ENCODE measurements around the gene NKG7.
"Not testable (repeated sequence)": the region's sequence is repeated elsewhere in the genome, so short reads cannot be mapped to it uniquely, and the experiment has no call there.

NKG7 gene

GRCh38 chr19:51372649-51373504, at the start of gene NKG7:
Gene NKG7, minus strand, starts transcription at chr19:51372654. Its CDS starts 119 bp downstream, at chr19:51372535.
- no peak for DNase-seq

- no peak for DNase-seq
These were observed 49.6 kb upstream of the NKG7 start for GRCh38 chr19:51422053-51422448.

GRCh38 chr19:51421229-51422052, 49.0 kb upstream of the NKG7 start:
- DNase-seq, result no peak

GRCh38 chr19:51420511-51420910, 48.1 kb upstream of the NKG7 start:
- DNase-seq, result not testable (repeated sequence)

- DNase-seq, result no peak
These were observed 46.3 kb upstream of the NKG7 start for GRCh38 chr19:51418707-51419106.

- DNase-seq, result no peak
These were observed 45.3 kb upstream of the NKG7 start for GRCh38 chr19:51417810-51418157.

- no peak for DNase-seq
These were observed 44.8 kb upstream of the NKG7 start, which contains the start of gene SIGLEC10 for GRCh38 chr19:51417107-51417809. Gene SIGLEC10, minus strand, starts transcription at chr19:51417642. Its CDS starts 61 bp downstream, at chr19:51417581.

- not testable (repeated sequence) for DNase-seq
These were observed 44.0 kb upstream of the NKG7 start for GRCh38 chr19:51416422-51416821.

- DNase-seq, result no peak
These were observed 42.7 kb upstream of the NKG7 start for GRCh38 chr19:51415187-51415586.

GRCh38 chr19:51410950-51411748, 38.7 kb upstream of the NKG7 start:
- DNase-seq, result no peak

GRCh38 chr19:51407511-51408131, 35.2 kb upstream of the NKG7 start:
- no peak for DNase-seq

GRCh38 chr19:51402117-51402516, 29.7 kb upstream of the NKG7 start:
- no peak for DNase-seq

GRCh38 chr19:51399936-51400335, 27.5 kb upstream of the NKG7 start:
- DNase-seq, result not testable (repeated sequence)

GRCh38 chr19:51399231-51399630, 26.8 kb upstream of the NKG7 start:
- DNase-seq, result no peak

GRCh38 chr19:51398096-51398704, 25.7 kb upstream of the NKG7 start:
- DNase-seq, result peak; percentile 8

GRCh38 chr19:51397453-51397852, 25.0 kb upstream of the NKG7 start:
- not testable (repeated sequence) for DNase-seq

- DNase-seq, result no peak
These were observed 23.7 kb upstream of the NKG7 start for GRCh38 chr19:51396175-51396574.

GRCh38 chr19:51394050-51394836, 21.8 kb upstream of the NKG7 start:
- DNase-seq, result peak; percentile 99

- DNase-seq, result no peak
These were observed 20.2 kb upstream of the NKG7 start for GRCh38 chr19:51392701-51393100.

GRCh38 chr19:51391073-51391611, 18.7 kb upstream of the NKG7 start:
- DNase-seq, result no peak

Data from DMS153 (cell line).